ENCODE results near the gene NDUFA6.

Gene NDUFA6

DNA sequence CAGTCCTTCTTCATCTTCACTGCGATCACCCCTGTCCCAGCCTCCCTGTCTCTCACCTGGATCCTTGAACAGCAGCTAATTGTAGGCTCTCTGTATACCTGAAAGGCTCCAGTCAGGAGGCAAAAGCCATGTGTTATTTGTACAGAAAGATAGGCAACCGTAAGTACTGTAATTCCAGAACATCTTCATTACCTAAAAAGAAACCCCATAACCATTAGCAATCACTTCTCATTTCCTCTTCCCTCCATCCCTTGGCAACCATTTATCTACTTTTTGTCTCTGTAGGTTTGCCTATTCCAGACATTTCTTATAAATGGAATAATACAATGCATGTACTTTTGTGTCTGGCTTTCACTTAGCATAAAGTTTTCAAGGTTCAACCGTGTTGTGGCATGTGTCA lies 37.8 kb downstream of the NDUFA6 start:
- TF ChIP-seq, protein P1, sequence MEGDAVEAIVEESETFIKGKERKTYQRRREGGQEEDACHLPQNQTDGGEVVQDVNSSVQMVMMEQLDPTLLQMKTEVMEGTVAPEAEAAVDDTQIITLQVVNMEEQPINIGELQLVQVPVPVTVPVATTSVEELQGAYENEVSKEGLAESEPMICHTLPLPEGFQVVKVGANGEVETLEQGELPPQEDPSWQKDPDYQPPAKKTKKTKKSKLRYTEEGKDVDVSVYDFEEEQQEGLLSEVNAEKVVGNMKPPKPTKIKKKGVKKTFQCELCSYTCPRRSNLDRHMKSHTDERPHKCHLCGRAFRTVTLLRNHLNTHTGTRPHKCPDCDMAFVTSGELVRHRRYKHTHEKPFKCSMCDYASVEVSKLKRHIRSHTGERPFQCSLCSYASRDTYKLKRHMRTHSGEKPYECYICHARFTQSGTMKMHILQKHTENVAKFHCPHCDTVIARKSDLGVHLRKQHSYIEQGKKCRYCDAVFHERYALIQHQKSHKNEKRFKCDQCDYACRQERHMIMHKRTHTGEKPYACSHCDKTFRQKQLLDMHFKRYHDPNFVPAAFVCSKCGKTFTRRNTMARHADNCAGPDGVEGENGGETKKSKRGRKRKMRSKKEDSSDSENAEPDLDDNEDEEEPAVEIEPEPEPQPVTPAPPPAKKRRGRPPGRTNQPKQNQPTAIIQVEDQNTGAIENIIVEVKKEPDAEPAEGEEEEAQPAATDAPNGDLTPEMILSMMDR (IDR thresholded peaks at IDR 0.05) = no peak
- no peak overlapping the region for H3K27ac ChIP-seq
- no peak for DNase-seq (ENCODE audit: low spot score)
- no peak overlapping the region for H3K4me3 ChIP-seq

DNA sequence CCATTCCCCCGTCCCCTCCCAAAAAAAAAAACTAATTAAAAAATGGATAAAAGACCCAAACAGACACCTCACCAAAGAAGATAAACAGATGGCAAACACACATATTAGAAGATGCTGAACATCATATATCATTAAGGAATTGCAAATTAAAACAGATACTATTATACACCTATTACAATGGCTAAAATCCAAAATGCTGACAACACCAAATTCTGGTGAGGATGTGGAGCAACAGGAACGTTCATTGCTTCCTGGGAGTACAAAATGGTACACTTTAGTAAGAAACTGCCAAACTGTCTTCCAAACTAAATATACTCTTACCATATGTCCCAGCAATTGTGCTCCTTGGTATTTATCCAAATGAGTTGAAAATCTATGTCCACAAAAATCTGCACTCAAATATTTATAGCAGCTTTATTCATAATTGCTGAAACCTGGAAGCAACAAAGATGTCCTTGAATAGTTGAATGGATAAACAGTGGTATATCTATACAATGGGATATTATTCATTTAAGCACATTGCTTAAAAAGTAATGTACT lies 39.9 kb downstream of the NDUFA6 start:
- TF ChIP-seq, protein P1 (IDR thresholded peaks at IDR 0.05) = no peak
- DNase-seq (ENCODE audit: low spot score) = no peak
- no peak overlapping the region for H3K27ac ChIP-seq
- no peak overlapping the region for H3K4me3 ChIP-seq

DNA sequence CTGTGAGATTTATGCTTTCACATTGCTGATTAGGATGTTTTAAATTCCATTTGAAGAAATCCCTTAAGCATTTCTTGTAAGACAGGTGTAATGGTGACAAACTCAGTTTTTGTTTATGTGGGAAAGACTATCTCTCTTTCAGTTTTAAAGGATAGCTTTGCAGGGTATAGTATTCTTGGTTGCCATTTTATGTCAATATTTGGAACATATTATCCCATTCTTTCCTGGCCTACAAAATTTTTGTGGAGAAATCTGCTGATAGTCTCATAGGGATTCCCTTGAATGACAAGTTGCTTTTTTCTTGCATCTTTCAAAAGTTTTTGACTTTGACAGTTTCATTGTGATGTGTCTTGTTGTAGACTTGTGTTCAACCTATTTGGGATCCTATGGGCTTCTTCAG lies 48.8 kb downstream of the NDUFA6 start:
- DNase-seq (ENCODE audit: low spot score) = no peak
- Histone ChIP-seq H3K4me3 (no peak overlapping the region), H3K27ac (no peak overlapping the region)
- TF ChIP-seq, protein P1 (IDR thresholded peaks at IDR 0.05) = no peak

DNA sequence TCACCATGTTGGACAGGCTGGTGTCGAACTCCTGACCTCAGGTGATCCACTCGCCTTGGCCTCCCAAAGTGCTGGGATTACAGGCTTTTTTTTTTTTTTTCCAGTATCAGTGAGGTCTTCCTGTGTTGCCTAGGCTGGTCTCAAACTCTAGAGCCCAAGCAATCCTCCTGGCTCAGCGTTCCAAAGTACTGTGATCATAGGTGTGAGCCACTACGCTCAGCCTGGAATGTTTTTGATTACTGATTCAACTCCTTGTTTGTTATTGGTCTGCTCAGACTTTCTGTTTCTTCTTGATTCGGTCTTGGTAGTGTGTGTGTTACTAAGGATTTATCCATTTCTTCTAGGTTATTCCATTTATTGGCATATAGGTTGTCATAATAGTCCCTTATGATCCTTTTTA lies 51.3 kb downstream of the NDUFA6 start:
- Histone ChIP-seq H3K4me3 (no peak overlapping the region), H3K27ac (no peak overlapping the region)
- TF ChIP-seq, protein P1 (IDR thresholded peaks at IDR 0.05) = no peak
- DNase-seq (ENCODE audit: low spot score) = no peak

Measured in coronary artery (tissue), 2 donors.